Activated B cell treated with CpG ODN at 0.5 μM for 24 hours (primary cell): ENCODE data around the gene AGFG2. TPM values are rescaled to one million over a fixed set of nuclear protein-coding genes. Genes with fewer than 3 reads are reported as not detected.

ENCODE experiments used
- ATAC-seq: fragments of 200-7000 bp; cut with Tn5 transposase; one replicate; pipeline ENCODE4 v1.10.0; 2021; ENCODE audit warnings: low read depth, mild to moderate bottlenecking, moderate library complexity
- CTCF ChIA-PET: fragments of 350-600 bp; sonication (Branson Sonifier 250); formaldehyde crosslinking; loops from one replicate; lab custom pipeline; 2021; ENCODE audit warnings: antibody characterized with exemption; lab: Charles Lee
- POLR2A ChIA-PET: fragments of 350-600 bp; sonication (Branson Sonifier 250); formaldehyde crosslinking; loops from one replicate; lab custom pipeline; 2021; ENCODE audit warnings: antibody characterized with exemption; lab: Charles Lee
- DNase-seq: peaks from one replicate; pipeline ENCODE4 v3.0.0; 2022
- H3K27ac Mint-ChIP-seq: one replicate; pipeline ENCODE4 v1.8.0; 2020; ENCODE audit warnings: mixed read lengths
- H3K27me3 Mint-ChIP-seq: one replicate; pipeline ENCODE4 v1.8.0; 2021; ENCODE audit warnings: mixed read lengths
- H3K36me3 Mint-ChIP-seq: one replicate; pipeline ENCODE4 v1.8.0; 2021; ENCODE audit warnings: low read depth, mixed read lengths
- H3K4me1 Mint-ChIP-seq: one replicate; pipeline ENCODE4 v1.8.0; 2021; ENCODE audit warnings: mixed read lengths
- H3K4me3 Mint-ChIP-seq: one replicate; pipeline ENCODE4 v1.8.0; 2020; ENCODE audit warnings: mild to moderate bottlenecking, mixed read lengths
- H3K9me3 Mint-ChIP-seq: one replicate; pipeline ENCODE4 v1.8.0; 2020; ENCODE audit warnings: mixed read lengths
- CTCF ChIP-seq: fragments of 200-600 bp; IDR thresholded peaks from one replicate; pipeline ENCODE4 v1.8.0; 2022; ENCODE audit warnings: antibody characterized with exemption, mild to moderate bottlenecking
- intact Hi-C: fragments of 100-400 bp; cut with micrococcal nuclease; formaldehyde crosslinking; loops from one replicate; pipeline ENCODE4 v1.15.1; 2024
- total RNA-seq: library from RNA; stranded (reverse); gene quantifications from 2 replicates; pipeline ENCODE4 v1.2.3, GENCODE V29; 2022

AGFG2 gene
- total RNA-seq, 1 donor from 2014 or later: 9.5 TPM

DNA sequence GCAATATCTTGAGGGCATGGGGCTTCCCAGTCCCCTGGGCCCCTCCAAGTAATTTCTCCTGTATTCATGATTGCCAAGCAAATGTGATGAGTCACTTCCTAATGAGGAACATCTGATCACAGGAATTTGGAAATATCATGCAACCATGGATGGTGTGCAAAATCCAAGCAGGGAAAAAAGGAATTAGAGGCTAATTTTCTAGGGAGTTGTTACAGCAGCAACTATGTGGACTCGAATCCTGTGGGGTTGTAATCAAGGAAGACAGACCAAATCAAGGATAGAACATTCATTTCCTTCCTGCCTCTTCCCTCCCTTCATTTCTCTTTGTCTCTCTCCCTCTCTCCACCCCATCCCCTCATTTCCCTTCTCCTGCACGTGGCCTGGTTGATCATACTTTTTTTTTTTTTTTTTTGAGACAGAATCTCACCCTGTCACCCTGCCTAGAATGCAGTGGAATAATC, 23.9 kb upstream of the AGFG2 start:
- peaks cover 6% of the 10 kb centered on the region for H3K27me3 Mint-ChIP-seq
- peaks cover 9% of the 10 kb centered on the region for H3K4me1 Mint-ChIP-seq
- intact Hi-C loops: no loop called here
- no peak overlapping the region for H3K27ac Mint-ChIP-seq
- H3K4me3 Mint-ChIP-seq: no peak overlapping the region
- no peak for TF ChIP-seq CTCF
- H3K9me3 Mint-ChIP-seq: no peaks in the 10 kb centered on the region
- POLR2A ChIA-PET: no interaction called here
- no peak for DNase-seq
- H3K36me3 Mint-ChIP-seq: no peaks in the 10 kb centered on the region
- no peak for ATAC-seq
- CTCF ChIA-PET: interaction anchor here (0.6 kb wide), 1 partner anchor 128 kb away, joined by 3 read pairs; no protein-coding TSS in a partner anchor

DNA sequence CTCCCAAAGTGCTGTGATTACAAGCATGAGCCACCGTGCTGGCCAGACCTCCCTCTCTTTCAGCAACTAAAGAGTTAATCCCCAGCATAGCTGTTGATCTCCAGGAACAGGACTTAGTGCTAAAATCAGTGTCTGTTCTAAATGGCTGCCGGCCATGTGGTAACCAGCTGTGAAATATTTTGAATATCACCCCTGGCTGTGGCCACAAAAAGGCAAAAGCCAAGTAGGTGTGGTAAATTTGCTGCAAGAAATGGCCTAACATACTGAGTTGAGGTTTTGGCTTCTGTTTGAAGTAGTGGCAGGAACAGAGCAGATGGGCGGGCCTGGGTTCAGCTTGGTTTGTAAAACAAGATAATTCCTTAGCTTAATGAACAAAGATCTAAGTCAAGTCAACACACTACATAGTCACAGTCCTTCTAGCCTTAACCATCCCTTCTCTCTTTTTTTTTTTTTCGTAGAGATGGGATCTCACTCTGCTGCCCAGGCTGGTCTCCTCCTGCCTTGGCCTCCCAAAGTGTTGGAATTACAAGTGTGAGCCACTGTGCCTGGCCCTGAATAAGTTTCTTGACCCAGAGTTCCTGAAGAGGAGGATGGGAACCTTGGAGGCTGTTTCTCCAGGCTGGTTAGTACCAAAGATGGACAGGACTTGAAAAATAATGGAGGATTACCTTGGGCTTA, 22.7 kb upstream of the AGFG2 start:
- no peak overlapping the region for H3K4me3 Mint-ChIP-seq
- no peak overlapping the region for H3K27ac Mint-ChIP-seq
- DNase-seq (no peak), ATAC-seq (peak; percentile 37)
- H3K27me3 Mint-ChIP-seq: peaks cover 2% of the 10 kb centered on the region
- peaks cover 9% of the 10 kb centered on the region for H3K4me1 Mint-ChIP-seq
- no peaks in the 10 kb centered on the region for H3K36me3 Mint-ChIP-seq
- POLR2A ChIA-PET: interaction anchor here (1.0 kb wide), 1 partner anchor 11 kb away, joined by 5 read pairs; no protein-coding TSS in a partner anchor
- intact Hi-C loops: no loop called here
- CTCF ChIA-PET: interaction anchor here (0.9 kb wide), 1 partner anchor 19 kb away, joined by 3 read pairs; no protein-coding TSS in a partner anchor
- no peaks in the 10 kb centered on the region for H3K9me3 Mint-ChIP-seq
- no peak for TF ChIP-seq CTCF

DNA sequence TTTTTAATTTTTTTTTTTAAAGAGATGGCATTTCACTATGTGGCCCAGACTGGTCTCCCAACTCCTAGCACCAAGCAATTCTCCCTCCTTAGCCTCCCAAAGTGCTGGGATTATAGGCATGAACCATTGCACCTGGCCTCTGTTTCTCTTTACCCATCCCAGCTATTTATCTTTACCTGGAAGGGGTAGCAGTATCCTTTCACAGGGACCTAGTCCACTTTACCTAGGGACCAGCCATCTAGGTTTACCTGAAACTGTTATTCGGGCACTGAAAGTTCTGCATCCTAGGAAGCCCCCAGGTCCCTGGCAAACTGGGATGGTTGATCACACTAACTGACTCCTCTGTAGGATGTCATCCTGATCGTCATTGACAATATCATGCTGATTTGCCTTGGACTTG, 21.7 kb upstream of the AGFG2 start:
- TF ChIP-seq CTCF: no peak
- intact Hi-C loops: no loop called here
- H3K4me3 Mint-ChIP-seq: no peak overlapping the region
- H3K9me3 Mint-ChIP-seq: no peaks in the 10 kb centered on the region
- H3K4me1 Mint-ChIP-seq: peaks cover 9% of the 10 kb centered on the region
- H3K36me3 Mint-ChIP-seq: no peaks in the 10 kb centered on the region
- H3K27ac Mint-ChIP-seq: no peak overlapping the region
- peaks cover 2% of the 10 kb centered on the region for H3K27me3 Mint-ChIP-seq
- no peak for DNase-seq
- no peak for ATAC-seq
- ChIA-PET POLR2A (interaction anchor here (0.6 kb wide), 1 partner anchor 573 kb away, joined by 5 read pairs; no protein-coding TSS in a partner anchor), CTCF (interaction anchor here (1.4 kb wide), 1 partner anchor 42 kb away, joined by 5 read pairs; no protein-coding TSS in a partner anchor)

DNA sequence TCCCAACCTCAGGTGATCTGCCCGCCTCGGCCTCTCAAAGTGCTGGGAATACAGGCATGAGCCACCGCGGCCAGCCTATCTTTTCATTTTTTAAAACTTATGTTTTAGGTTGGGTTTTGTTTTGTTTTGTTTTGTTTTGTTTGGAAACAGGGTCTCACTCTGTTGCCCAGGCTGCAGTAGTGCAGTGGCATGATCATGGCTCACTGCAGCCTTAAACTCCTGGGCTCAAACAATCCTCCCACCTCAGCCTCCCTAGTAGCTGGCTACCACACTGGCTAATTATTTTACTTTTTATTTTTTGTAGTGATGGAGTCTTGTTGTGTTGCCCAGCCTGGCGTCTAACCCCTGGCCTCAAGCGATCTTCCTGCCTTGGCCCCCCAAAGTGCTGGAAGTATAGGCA, 19.4 kb upstream of the AGFG2 start:
- DNase-seq (no peak), ATAC-seq (no peak)
- CTCF ChIA-PET: no interaction called here
- H3K27me3 Mint-ChIP-seq: no peaks in the 10 kb centered on the region
- TF ChIP-seq CTCF: no peak
- H3K9me3 Mint-ChIP-seq: no peaks in the 10 kb centered on the region
- H3K36me3 Mint-ChIP-seq: no peaks in the 10 kb centered on the region
- H3K4me3 Mint-ChIP-seq: no peak overlapping the region
- POLR2A ChIA-PET: interaction anchor here (0.7 to 0.8 kb wide), 2 partner anchors 11 to 289 kb away, joined by 3 read pairs; no protein-coding TSS in a partner anchor
- no peak overlapping the region for H3K27ac Mint-ChIP-seq
- peaks cover 9% of the 10 kb centered on the region for H3K4me1 Mint-ChIP-seq
- intact Hi-C loops: no loop called here

GRCh38 chr7:100520138-100520537, 18.9 kb upstream of the AGFG2 start:
- H3K36me3 Mint-ChIP-seq: no peaks in the 10 kb centered on the region
- peaks cover 9% of the 10 kb centered on the region for H3K4me1 Mint-ChIP-seq
- no peak overlapping the region for H3K4me3 Mint-ChIP-seq
- H3K27me3 Mint-ChIP-seq: no peaks in the 10 kb centered on the region
- DNase-seq: no peak
- POLR2A ChIA-PET: interaction anchor here (0.7 to 0.8 kb wide), 2 partner anchors 12 to 290 kb away, joined by 3 read pairs; no protein-coding TSS in a partner anchor
- CTCF ChIA-PET: no interaction called here
- no peak for TF ChIP-seq CTCF
- H3K27ac Mint-ChIP-seq: no peak overlapping the region
- H3K9me3 Mint-ChIP-seq: no peaks in the 10 kb centered on the region
- no peak for ATAC-seq
- intact Hi-C loops: no loop called here
